Adipocyte (in vitro differentiated cells): ENCODE results near the gene RSBN1L.
A peak's percentile ranks its signal among the peaks of the same experiment; 100 is the strongest.
"Not testable (repeated sequence)": the region's sequence is repeated elsewhere in the genome, so short reads cannot be mapped to it uniquely, and the experiment has no call there.

Experiments
- DNase-seq: peaks from one replicate; pipeline ENCODE4 v3.0.0-alpha.2; 2015; ENCODE audit warnings: low read depth
- H3K27me3 ChIP-seq: replicated peaks from 2 replicates; pipeline ENCODE4 v1.7.0; 2013; ENCODE audit warnings: mild to moderate bottlenecking, low read length, moderate library complexity; ENCODE audit not compliant: control insufficient read depth, insufficient read depth
- H3K36me3 ChIP-seq: 2 replicates; pipeline ENCODE4 v1.7.0; 2013; ENCODE audit warnings: low read length, mild to moderate bottlenecking, moderate library complexity; ENCODE audit not compliant: control insufficient read depth, insufficient read depth, severe bottlenecking
- H3K4me1 ChIP-seq: 2 replicates; pipeline ENCODE4 v1.7.0; 2013; ENCODE audit warnings: mild to moderate bottlenecking, low read length, moderate library complexity; ENCODE audit not compliant: control insufficient read depth, insufficient read depth
- H3K4me3 ChIP-seq: 2 replicates; pipeline ENCODE4 v1.7.0; 2013; ENCODE audit warnings: mild to moderate bottlenecking, low read length, moderate library complexity
- H3K9ac ChIP-seq: 2 replicates; pipeline ENCODE4 v1.7.0; 2013; ENCODE audit warnings: mild to moderate bottlenecking, low read length, moderate library complexity
- H3K9me3 ChIP-seq: 2 replicates; pipeline ENCODE4 v1.7.0; 2013; ENCODE audit warnings: mild to moderate bottlenecking, low read length, moderate library complexity; ENCODE audit not compliant: control insufficient read depth

Gene RSBN1L

DNA sequence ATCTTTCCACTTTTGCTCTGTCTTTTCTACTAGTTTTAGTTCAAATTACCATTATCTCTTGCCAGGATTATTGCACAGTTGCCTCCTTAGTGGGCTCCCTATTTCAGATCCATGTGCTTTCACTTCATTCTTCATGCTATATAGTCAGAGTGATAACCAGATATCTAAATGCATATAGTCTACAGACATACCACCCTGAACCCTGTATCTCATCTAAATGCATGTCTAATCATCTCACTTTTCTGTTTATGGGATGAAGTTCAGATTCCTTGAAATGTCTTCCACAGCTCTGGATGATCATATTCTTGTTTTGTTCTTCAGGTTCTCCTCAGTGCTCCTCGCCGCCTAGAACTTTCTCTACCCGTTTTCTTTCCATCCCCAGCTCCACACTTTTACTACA lies 13.8 kb downstream of the RSBN1L start:
- Histone ChIP-seq H3K27me3 (no peaks in the 10 kb centered on the region), H3K36me3 (peaks cover 7% of the 10 kb centered on the region)
- DNase-seq, result no peak

DNA sequence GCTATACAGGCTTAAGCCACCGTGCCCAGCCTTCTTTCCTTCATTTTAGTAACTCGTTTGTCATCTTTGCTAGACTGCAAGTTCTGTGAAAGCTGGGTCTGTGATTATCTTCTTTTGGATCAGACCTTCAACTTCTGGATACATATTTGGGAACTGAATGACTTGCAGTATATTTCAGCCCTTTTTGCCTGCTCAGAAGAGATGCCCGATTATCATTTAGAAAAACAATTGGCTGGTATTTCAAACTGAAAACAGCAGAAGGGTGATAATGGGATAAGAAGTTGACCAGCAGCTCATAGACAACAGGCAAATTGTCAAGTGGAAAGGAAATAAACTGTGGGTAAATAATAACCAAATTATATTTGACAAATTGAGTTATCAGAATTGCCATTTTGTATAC lies 14.6 kb downstream of the RSBN1L start:
- no peaks in the 10 kb centered on the region for H3K27me3 ChIP-seq
- H3K9me3 ChIP-seq, result no peaks in the 10 kb centered on the region
- no peak for DNase-seq
- H3K9ac ChIP-seq, result no peak overlapping the region
- H3K4me1 ChIP-seq, result no peaks in the 10 kb centered on the region
- peaks cover 7% of the 10 kb centered on the region for H3K36me3 ChIP-seq
- no peak overlapping the region for H3K4me3 ChIP-seq

More for the DNA sequence above, 13.8 kb downstream of the RSBN1L start:
- no peak overlapping the region for H3K4me3 ChIP-seq
- no peaks in the 10 kb centered on the region for H3K9me3 ChIP-seq
- no peak overlapping the region for H3K9ac ChIP-seq
- no peaks in the 10 kb centered on the region for H3K4me1 ChIP-seq

DNA sequence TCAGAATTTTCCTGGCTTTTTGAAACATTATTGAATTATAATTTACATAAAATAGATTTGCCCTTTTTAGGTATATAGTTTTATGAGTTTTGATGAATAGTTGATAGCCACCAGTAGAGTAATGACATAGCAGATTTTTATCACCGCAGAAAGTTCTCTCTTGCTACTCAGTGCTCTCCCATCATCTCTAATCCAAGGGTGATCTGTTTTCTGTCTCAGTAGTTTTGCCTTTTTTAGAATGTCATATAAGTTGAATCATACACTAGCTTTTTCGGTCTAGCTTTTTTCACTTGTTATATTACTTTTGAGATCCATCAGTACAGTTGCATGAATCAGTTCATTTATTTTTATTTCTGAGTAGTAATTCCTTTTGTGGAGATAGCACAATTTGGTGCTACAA lies 17.9 kb downstream of the RSBN1L start:
- Histone ChIP-seq H3K9ac (no peak overlapping the region), H3K9me3 (no peaks in the 10 kb centered on the region), H3K36me3 (no peaks in the 10 kb centered on the region), H3K4me1 (no peaks in the 10 kb centered on the region), H3K4me3 (no peak overlapping the region), H3K27me3 (no peaks in the 10 kb centered on the region)
- DNase-seq, result peak; percentile 58

- not testable (repeated sequence) for DNase-seq, H3K27me3 ChIP-seq, H3K36me3 ChIP-seq, H3K9ac ChIP-seq, H3K9me3 ChIP-seq, H3K4me1 ChIP-seq, H3K4me3 ChIP-seq
Measured at GRCh38 chr7:77714931-77715330, 18.7 kb downstream of the RSBN1L start.

- H3K9ac ChIP-seq, result no peak overlapping the region
- H3K9me3 ChIP-seq, result no peaks in the 10 kb centered on the region
- no peak for DNase-seq
- H3K4me3 ChIP-seq, result no peak overlapping the region
- no peaks in the 10 kb centered on the region for H3K27me3 ChIP-seq
- H3K36me3 ChIP-seq, result no peaks in the 10 kb centered on the region
- H3K4me1 ChIP-seq, result no peaks in the 10 kb centered on the region
Measured at GRCh38 chr7:77716804-77717203, 20.5 kb downstream of the RSBN1L start.

- DNase-seq, H3K9ac ChIP-seq, H3K36me3 ChIP-seq, H3K9me3 ChIP-seq, H3K4me1 ChIP-seq, H3K4me3 ChIP-seq, H3K27me3 ChIP-seq: not testable (repeated sequence)
Measured at GRCh38 chr7:77717566-77717965, 21.3 kb downstream of the RSBN1L start.

GRCh38 chr7:77727527-77727926 lies 31.3 kb downstream of the RSBN1L start:
- DNase-seq, result no peak
- Histone ChIP-seq H3K27me3 (no peaks in the 10 kb centered on the region), H3K4me1 (peaks cover 20% of the 10 kb centered on the region), H3K9ac (no peak overlapping the region), H3K36me3 (no peaks in the 10 kb centered on the region), H3K9me3 (no peaks in the 10 kb centered on the region), H3K4me3 (no peak overlapping the region)

GRCh38 chr7:77727936-77728701 lies 31.9 kb downstream of the RSBN1L start:
- Histone ChIP-seq H3K36me3 (no peaks in the 10 kb centered on the region), H3K4me3 (peak overlapping the region; percentile 61), H3K9ac (peak overlapping the region; percentile 56), H3K27me3 (no peaks in the 10 kb centered on the region), H3K4me1 (peaks cover 20% of the 10 kb centered on the region), H3K9me3 (no peaks in the 10 kb centered on the region)
- peak; percentile 74 for DNase-seq

- peak; percentile 34 for DNase-seq
- Histone ChIP-seq H3K4me3 (no peak overlapping the region), H3K9me3 (no peaks in the 10 kb centered on the region), H3K9ac (no peak overlapping the region), H3K36me3 (no peaks in the 10 kb centered on the region), H3K27me3 (no peaks in the 10 kb centered on the region), H3K4me1 (peaks cover 21% of the 10 kb centered on the region)
Measured at GRCh38 chr7:77729574-77730348, 33.5 kb downstream of the RSBN1L start.

DNA sequence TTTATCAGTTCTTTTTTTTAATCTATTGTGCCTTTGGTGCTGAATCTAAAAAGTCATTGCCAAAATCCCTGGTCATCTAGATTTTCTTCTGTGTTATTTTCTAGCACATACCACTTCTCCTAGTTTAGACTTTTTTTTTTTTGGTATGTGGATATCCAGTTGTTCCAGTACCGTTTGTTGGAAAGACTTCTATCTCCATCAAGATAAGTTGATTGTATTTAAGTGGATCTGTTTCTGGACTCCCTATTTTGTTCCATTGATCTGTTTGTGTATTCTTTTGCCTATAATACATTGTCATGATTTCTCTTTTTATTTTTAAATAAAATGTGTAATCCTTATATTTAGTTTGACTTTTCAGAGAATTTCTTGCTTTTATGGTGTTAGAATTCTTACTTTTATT lies 35.5 kb downstream of the RSBN1L start:
- Histone ChIP-seq H3K9me3 (no peaks in the 10 kb centered on the region), H3K27me3 (no peaks in the 10 kb centered on the region), H3K4me1 (peaks cover 33% of the 10 kb centered on the region), H3K4me3 (no peak overlapping the region), H3K36me3 (no peaks in the 10 kb centered on the region), H3K9ac (no peak overlapping the region)
- no peak for DNase-seq

DNA sequence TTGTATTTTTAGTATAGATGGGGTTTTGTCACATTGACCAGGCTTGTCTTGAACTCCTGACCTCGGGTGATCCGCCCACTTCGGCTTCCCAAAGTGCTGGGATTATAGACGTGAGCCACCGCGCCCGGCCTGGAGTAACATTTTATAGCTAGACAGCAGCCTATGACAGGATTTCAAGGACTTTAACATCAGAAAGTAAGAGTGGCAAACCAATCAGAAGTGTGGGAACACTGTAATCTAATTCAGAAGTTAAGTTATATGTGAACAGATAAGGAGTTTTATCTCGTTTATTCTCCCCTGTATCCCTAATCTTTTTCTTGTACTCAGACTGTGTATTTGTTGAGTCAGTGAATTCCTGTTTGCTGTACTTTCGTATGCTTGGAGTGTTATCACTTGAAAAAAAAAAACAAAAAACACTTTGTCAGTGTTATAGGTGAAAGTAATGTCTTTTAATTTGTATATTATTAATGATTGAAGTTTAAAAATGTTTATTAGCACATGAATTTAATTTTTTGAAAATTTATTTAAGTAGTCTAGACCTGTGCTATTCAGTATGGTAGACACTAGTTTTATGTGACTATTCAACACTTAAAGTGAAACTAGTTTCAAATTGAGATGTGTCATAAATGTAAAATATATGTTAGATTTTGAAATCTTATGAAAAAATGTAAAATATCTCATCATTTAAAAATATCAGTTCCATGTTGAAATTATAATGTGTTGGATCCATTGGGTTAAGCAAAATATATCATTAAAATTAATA lies 38.6 kb downstream of the RSBN1L start:
- H3K4me1 ChIP-seq, result peaks cover 13% of the 10 kb centered on the region
- DNase-seq, result no peak
- no peak overlapping the region for H3K4me3 ChIP-seq
- no peaks in the 10 kb centered on the region for H3K27me3 ChIP-seq
- no peaks in the 10 kb centered on the region for H3K9me3 ChIP-seq
- no peak overlapping the region for H3K9ac ChIP-seq
- peaks cover 5% of the 10 kb centered on the region for H3K36me3 ChIP-seq
